SJSA1 (cell line): ENCODE data around the gene DIP2C. TPM values are rescaled to one million over a fixed set of nuclear protein-coding genes. Genes with fewer than 3 reads are reported as not detected.

ENCODE experiments used
- DNase-seq, 2 experiments: peaks; one replicate each; pipeline ENCODE4 v3.0.0-alpha.2; 2015 to 2020; ENCODE audit warnings: low spot score in 2 of 2, low read depth in 1 of 2
- H3K27ac ChIP-seq: fragments of 250-450 bp; sonication (Bioruptor Pico); 2 replicates; pipeline ENCODE4 v1.5.1; 2020; ENCODE audit warnings: mild to moderate bottlenecking, moderate library complexity
- H3K27me3 ChIP-seq: fragments of 250-450 bp; sonication (Bioruptor Pico); replicated peaks from 2 replicates; pipeline ENCODE4 v1.5.1; 2020; ENCODE audit warnings: mild to moderate bottlenecking, moderate library complexity
- H3K36me3 ChIP-seq: fragments of 250-450 bp; sonication (Bioruptor Pico); 2 replicates; pipeline ENCODE4 v1.5.1; 2020; ENCODE audit warnings: mild to moderate bottlenecking
- H3K4me1 ChIP-seq: fragments of 250-450 bp; sonication (Bioruptor Pico); replicated peaks from 2 replicates; pipeline ENCODE4 v1.6.1; 2021; ENCODE audit warnings: mild to moderate bottlenecking
- H3K4me3 ChIP-seq: fragments of 250-450 bp; sonication (Bioruptor Pico); 2 replicates; pipeline ENCODE4 v1.5.1; 2020; ENCODE audit warnings: mild to moderate bottlenecking
- H3K9me3 ChIP-seq: fragments of 250-450 bp; sonication (Bioruptor Pico); replicated peaks from 2 replicates; pipeline ENCODE4 v1.5.1; 2020; ENCODE audit warnings: mild to moderate bottlenecking
- total RNA-seq: library from RNA; depleted of rRNA; stranded (reverse); fragments of >200 nt; shearing (Covaris generic); gene quantifications from 2 replicates; pipeline ENCODE4 v1.2.3, GENCODE V29; 2014

The DIP2C gene
- total RNA-seq, 1 experiment from 2014 or later: 17.5 TPM

GRCh38 chr10:624605-625332 lies 64.7 kb downstream of the DIP2C start:
- peak overlapping the region; percentile 3 for H3K4me3 ChIP-seq
- peaks cover 27% of the 10 kb centered on the region for H3K4me1 ChIP-seq

DNA sequence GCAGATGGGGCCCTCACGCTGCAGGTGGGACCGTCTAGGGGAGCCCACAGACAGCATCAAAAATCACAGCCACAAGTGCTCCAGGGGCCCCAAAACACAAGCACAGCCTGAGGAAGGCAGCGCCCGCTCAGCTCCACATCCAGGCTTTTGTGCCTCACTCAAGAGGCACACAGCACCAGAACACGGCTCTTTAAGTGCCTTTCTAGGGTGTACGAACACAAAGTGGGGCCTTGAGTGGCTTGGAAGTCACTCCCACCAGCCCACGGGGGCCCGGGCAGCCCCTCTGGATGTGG lies 65.2 kb downstream of the DIP2C start:
- Histone ChIP-seq H3K36me3 (peaks cover 4% of the 10 kb centered on the region), H3K27me3 (no peaks in the 10 kb centered on the region), H3K9me3 (no peaks in the 10 kb centered on the region), H3K27ac (peak overlapping the region; percentile 61), H3K4me3 (no peak overlapping the region), H3K4me1 (peaks cover 27% of the 10 kb centered on the region)
- peak in 1 of 2 experiments; percentile 36 for DNase-seq

More at GRCh38 chr10:624605-625332, 64.7 kb downstream of the DIP2C start:
- DNase-seq: peak; percentile 88
- H3K27ac ChIP-seq: peak overlapping the region; percentile 61
- H3K36me3 ChIP-seq: peaks cover 9% of the 10 kb centered on the region
- no peaks in the 10 kb centered on the region for H3K27me3 ChIP-seq
- no peaks in the 10 kb centered on the region for H3K9me3 ChIP-seq

- no peak for DNase-seq
- no peaks in the 10 kb centered on the region for H3K9me3 ChIP-seq
- H3K27me3 ChIP-seq: no peaks in the 10 kb centered on the region
- peak overlapping the region; percentile 61; the same call in 1 of the 2 replicates for H3K27ac ChIP-seq
- H3K4me3 ChIP-seq: no peak overlapping the region
- H3K4me1 ChIP-seq: peaks cover 27% of the 10 kb centered on the region
- H3K36me3 ChIP-seq: peaks cover 4% of the 10 kb centered on the region
Measured at GRCh38 chr10:623477-624311, 65.8 kb downstream of the DIP2C start.

GRCh38 chr10:623014-623413 lies 66.5 kb downstream of the DIP2C start:
- H3K27ac ChIP-seq: no peak overlapping the region
- peaks cover 4% of the 10 kb centered on the region; the same call in 1 of the 2 replicates for H3K36me3 ChIP-seq
- peaks cover 27% of the 10 kb centered on the region for H3K4me1 ChIP-seq
- H3K27me3 ChIP-seq: no peaks in the 10 kb centered on the region
- no peaks in the 10 kb centered on the region for H3K9me3 ChIP-seq
- no peak overlapping the region for H3K4me3 ChIP-seq
- no peak for DNase-seq

GRCh38 chr10:621981-622740 lies 67.3 kb downstream of the DIP2C start:
- Histone ChIP-seq H3K4me1 (peaks cover 27% of the 10 kb centered on the region), H3K9me3 (no peaks in the 10 kb centered on the region), H3K4me3 (no peak overlapping the region), H3K36me3 (peaks cover 4% of the 10 kb centered on the region; the same call in 1 of the 2 replicates), H3K27ac (no peak overlapping the region), H3K27me3 (no peaks in the 10 kb centered on the region)
- DNase-seq: no peak

DNA sequence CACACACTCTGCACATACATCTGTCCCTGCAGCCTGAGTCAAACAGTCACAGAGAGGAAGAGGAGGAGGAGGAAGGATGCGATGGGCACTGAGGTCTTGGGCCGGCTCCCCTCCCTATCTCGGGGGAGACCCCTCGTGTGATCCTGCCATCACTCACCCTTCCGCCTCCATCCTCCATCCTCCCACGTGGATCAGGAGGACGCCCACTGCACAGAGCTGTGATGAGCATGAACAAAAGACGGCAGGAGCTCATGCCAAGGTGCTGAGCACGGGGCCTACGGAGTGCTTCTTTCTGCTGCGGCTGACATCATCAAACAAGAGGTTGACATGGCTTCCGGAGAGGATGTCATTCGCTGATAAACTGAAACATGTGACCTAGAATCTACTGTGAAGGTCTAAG lies 68.0 kb downstream of the DIP2C start:
- Histone ChIP-seq H3K4me1 (peaks cover 34% of the 10 kb centered on the region), H3K27me3 (no peaks in the 10 kb centered on the region), H3K9me3 (no peaks in the 10 kb centered on the region), H3K4me3 (no peak overlapping the region), H3K27ac (no peak overlapping the region), H3K36me3 (peaks cover 4% of the 10 kb centered on the region; the same call in 1 of the 2 replicates)
- no peak for DNase-seq

DNA sequence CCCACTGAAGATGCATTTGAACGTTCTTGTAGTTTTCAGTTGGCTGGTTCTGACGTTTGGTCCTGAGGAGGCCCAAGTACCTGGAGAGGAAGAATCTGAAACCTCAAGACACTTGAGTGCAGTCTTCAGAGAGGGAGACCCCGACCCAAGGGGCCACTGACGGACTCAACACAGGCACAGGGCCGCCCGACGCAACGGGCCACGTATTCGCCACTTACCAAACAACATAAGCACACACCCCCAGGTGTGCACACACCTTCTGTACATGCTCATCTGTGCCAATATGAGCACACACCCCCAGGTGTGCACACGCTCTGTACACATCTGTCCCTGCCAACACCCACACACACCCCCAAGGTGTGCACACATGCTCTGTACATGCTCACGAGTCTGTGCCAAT lies 68.5 kb downstream of the DIP2C start:
- Histone ChIP-seq H3K27me3 (no peaks in the 10 kb centered on the region), H3K4me3 (no peak overlapping the region), H3K4me1 (peaks cover 34% of the 10 kb centered on the region), H3K9me3 (no peaks in the 10 kb centered on the region), H3K36me3 (peaks cover 4% of the 10 kb centered on the region; the same call in 1 of the 2 replicates), H3K27ac (no peak overlapping the region)
- DNase-seq: no peak

DNA sequence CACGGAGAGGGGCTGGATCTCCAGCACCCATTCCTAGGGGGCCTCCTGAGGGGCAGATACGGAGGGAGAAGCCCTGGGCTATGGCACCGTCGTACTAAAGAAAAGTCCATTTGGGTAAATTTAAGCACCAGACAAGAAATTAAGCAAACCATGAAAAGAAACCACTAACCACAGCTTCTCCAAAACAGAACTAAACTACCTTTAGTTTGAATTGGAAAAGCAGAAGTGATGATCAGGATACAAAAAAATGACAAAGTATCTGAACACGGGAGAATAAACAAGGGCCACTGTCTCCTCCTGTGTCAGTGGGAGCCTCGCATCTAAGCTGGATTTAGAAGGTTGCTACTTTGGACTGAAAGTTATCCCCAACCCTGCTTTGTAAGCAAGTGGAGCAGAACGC lies 69.1 kb downstream of the DIP2C start:
- H3K27me3 ChIP-seq: no peaks in the 10 kb centered on the region
- no peak overlapping the region for H3K27ac ChIP-seq
- H3K4me1 ChIP-seq: peaks cover 34% of the 10 kb centered on the region
- H3K36me3 ChIP-seq: peaks cover 4% of the 10 kb centered on the region; the same call in 1 of the 2 replicates
- H3K4me3 ChIP-seq: no peak overlapping the region
- H3K9me3 ChIP-seq: no peaks in the 10 kb centered on the region
- DNase-seq: no peak

- Histone ChIP-seq H3K4me3 (no peak overlapping the region), H3K27ac (no peak overlapping the region), H3K36me3 (peaks cover 5% of the 10 kb centered on the region), H3K27me3 (no peaks in the 10 kb centered on the region), H3K4me1 (peaks cover 34% of the 10 kb centered on the region), H3K9me3 (no peaks in the 10 kb centered on the region)
- DNase-seq: no peak
Measured at GRCh38 chr10:619710-620109, 69.8 kb downstream of the DIP2C start.

DNA sequence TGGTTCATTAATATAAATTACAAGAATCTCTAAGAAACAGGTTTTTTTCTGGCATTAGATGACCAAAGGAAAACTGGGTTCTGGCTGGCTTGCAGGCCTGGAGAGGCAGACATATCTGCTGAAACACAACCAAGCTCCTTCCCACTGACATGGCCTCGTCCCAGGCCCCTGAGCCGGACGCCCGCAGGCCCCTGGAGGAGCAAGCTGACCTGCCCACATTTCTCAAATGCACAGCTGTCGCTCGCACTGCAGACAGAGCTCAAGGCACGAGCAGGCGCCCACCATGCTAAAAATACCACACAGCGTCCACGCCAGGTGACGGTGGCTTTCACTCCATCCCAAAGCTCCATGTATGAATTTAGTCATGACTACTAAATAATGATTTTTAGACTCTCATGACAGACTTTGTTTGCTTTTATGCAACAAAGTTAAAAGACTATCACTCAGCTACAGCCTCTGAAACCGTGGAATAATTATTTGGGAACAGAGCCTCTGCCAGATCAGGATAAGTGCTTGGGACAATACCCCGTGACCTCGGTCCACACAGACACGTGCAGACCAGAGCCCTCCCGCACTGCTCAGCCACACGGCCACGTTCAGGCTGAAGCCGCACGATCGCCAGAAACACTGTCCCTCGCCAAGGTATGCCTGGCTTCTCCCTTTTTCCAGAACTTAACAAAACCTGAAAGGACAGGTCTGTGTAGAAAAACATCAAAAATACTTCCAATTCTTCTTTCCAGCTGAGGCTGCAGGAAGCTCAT lies 71.1 kb downstream of the DIP2C start:
- DNase-seq: no peak
- no peak overlapping the region for H3K4me3 ChIP-seq
- H3K9me3 ChIP-seq: no peaks in the 10 kb centered on the region
- peaks cover 34% of the 10 kb centered on the region for H3K4me1 ChIP-seq
- H3K27ac ChIP-seq: no peak overlapping the region
- H3K27me3 ChIP-seq: no peaks in the 10 kb centered on the region
- H3K36me3 ChIP-seq: peaks cover 11% of the 10 kb centered on the region

DNA sequence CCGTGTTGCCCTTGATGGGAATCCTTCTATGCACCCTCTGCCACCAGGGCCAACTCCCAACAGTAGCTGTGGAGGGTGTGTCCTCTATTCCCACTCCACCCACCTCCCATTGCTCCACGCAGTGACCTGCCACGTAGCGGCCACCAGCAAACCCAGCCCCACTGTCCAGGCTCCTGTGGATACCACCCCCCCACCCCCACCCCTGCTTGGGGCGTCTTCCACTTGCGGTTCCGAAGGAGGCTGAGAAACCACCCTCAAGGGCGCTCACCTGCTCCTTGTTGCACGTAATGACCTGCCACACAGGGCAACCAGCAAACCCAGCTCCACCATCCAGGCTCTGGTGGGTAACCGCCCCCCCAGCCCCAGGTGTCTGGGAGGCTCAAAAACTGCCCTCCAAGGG lies 72.0 kb downstream of the DIP2C start:
- DNase-seq: no peak
- no peaks in the 10 kb centered on the region for H3K27me3 ChIP-seq
- no peak overlapping the region for H3K27ac ChIP-seq
- peaks cover 11% of the 10 kb centered on the region for H3K36me3 ChIP-seq
- H3K4me3 ChIP-seq: no peak overlapping the region
- H3K4me1 ChIP-seq: peaks cover 34% of the 10 kb centered on the region
- no peaks in the 10 kb centered on the region for H3K9me3 ChIP-seq

DNA sequence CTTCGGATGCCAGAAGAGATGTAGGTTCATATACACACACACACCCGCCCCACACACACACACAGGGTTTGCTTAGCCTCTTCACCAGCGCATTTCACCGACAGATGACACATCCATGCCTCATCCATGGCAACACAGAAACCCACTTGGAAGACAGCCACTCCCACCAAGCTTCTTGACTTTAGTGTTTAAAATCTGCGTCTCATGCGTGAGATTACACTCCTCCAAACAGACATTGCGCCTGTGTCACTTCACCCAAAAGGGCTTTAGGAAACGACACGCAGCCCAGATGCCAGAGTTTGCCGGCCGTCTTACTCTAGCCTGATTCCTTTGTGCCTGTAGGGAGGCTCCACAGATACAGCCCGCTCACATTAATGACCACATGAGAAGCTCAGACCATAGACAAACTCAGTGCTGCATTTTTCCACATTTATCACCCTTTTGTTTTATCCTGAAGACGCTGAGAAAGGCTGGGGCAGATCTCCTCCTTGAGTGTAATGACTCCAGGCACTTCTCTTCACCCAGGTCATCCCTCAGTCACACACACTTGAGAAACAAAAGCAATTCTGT lies 73.8 kb downstream of the DIP2C start:
- Histone ChIP-seq H3K4me1 (peaks cover 41% of the 10 kb centered on the region), H3K9me3 (peaks cover 6% of the 10 kb centered on the region), H3K36me3 (peaks cover 7% of the 10 kb centered on the region), H3K27ac (peak overlapping the region; percentile 74), H3K27me3 (no peaks in the 10 kb centered on the region), H3K4me3 (no peak overlapping the region)
- DNase-seq: peak; percentile 84 to 93
